Natural killer cell (primary cell): Measurements from ENCODE around the gene RELL1. TPM values are rescaled to one million over a fixed set of nuclear protein-coding genes. Genes with fewer than 3 reads are reported as not detected.

Experiments
- ATAC-seq, 3 donors: fragments of 150-1000 bp in 2 of 3; fragments of 200-7000 bp in 1 of 3; cut with Tn5 transposase; 1 replicate in 1 of 3; 2 replicates in 2 of 3; pipeline ENCODE4 v1.10.0; 2021; ENCODE audit warnings: mild to moderate bottlenecking in 2 of 3, moderate library complexity in 2 of 3
- DNase-seq, 2 donors: peaks; one replicate each; pipeline versions ENCODE4 v3.0.0 to v3.0.0-alpha.2; 2013 to 2021; ENCODE audit warnings: mixed read lengths in 1 of 2
- H3K27ac ChIP-seq: one replicate; pipeline ENCODE4 v1.5.1; 2013; ENCODE audit warnings: mild to moderate bottlenecking, low read length
- H3K27me3 ChIP-seq: one replicate; pipeline ENCODE4 v1.6.1; 2013; ENCODE audit warnings: low read length; ENCODE audit not compliant: control insufficient read depth, insufficient read depth
- H3K36me3 ChIP-seq: one replicate; pipeline ENCODE4 v1.6.1; 2013; ENCODE audit warnings: low read length; ENCODE audit not compliant: control insufficient read depth, insufficient read depth
- H3K4me1 ChIP-seq: one replicate; pipeline ENCODE4 v1.6.1; 2013; ENCODE audit warnings: low read length; ENCODE audit not compliant: control insufficient read depth, insufficient read depth
- H3K4me3 ChIP-seq: one replicate; pipeline ENCODE4 v1.5.1; 2013; ENCODE audit warnings: low read length
- H3K9me3 ChIP-seq: one replicate; pipeline ENCODE4 v1.6.1; 2013; ENCODE audit warnings: low read length; ENCODE audit not compliant: control insufficient read depth, insufficient read depth
- H3K27ac Mint-ChIP-seq, 2 donors: one replicate each; pipeline ENCODE4 v1.8.0; 2022; ENCODE audit warnings: mild to moderate bottlenecking in 2 of 2, mixed read lengths in 2 of 2, moderate library complexity in 1 of 2
- H3K27me3 Mint-ChIP-seq, 2 donors: one replicate each; pipeline ENCODE4 v1.8.0; 2022; ENCODE audit warnings: low read depth in 2 of 2, mixed read lengths in 2 of 2
- H3K36me3 Mint-ChIP-seq: one replicate; pipeline ENCODE4 v1.8.0; 2022; ENCODE audit warnings: mixed read lengths
- H3K4me1 Mint-ChIP-seq, 2 donors: one replicate each; pipeline ENCODE4 v1.8.0; 2022; ENCODE audit warnings: mixed read lengths in 2 of 2
- H3K4me3 Mint-ChIP-seq: one replicate; pipeline ENCODE4 v1.8.0; 2022; ENCODE audit warnings: mild to moderate bottlenecking, moderate library complexity, mixed read lengths
- H3K9me3 Mint-ChIP-seq, 2 donors: one replicate each; pipeline ENCODE4 v1.8.0; 2022; ENCODE audit warnings: mixed read lengths in 2 of 2
- WGBS: methylation state at CpG from one replicate; pipeline ENCODE4 v1.1.7; 2013; ENCODE audit warnings: missing lambda C conversion rate; ENCODE audit not compliant: insufficient coverage; 5-methylcytosine and 5-hydroxymethylcytosine counted together
- intact Hi-C: fragments of 100-400 bp; cut with micrococcal nuclease; formaldehyde crosslinking; loops from one replicate; pipeline ENCODE4 v1.14.2; 2022
- total RNA-seq, 4 donors: library from RNA; stranded (reverse); fragments of 120-200 nt in 1 of 4; gene quantifications; one replicate each; pipeline versions ENCODE4 v1.2.3 to v1.2.4, GENCODE V29; 2013 to 2022
- TF ChIP-seq, protein P1 (sequence below): fragments of 200-600 bp; IDR thresholded peaks from one replicate; pipeline ENCODE4 v1.8.0; 2022; ENCODE audit warnings: antibody characterized with exemption

The RELL1 gene
- total RNA-seq, 3 donors from 2014 or later (not counting 1 experiment from before 2014, with no cell fraction given) = 15.2 to 21.3 (median 15.2) TPM

GRCh38 chr4:37605843-37606565 is 80.2 kb downstream of the RELL1 start:
- Histone ChIP-seq H3K4me3 (no peak overlapping the region), H3K27me3 (no peaks in the 10 kb centered on the region), H3K4me1 (peaks cover 4% of the 10 kb centered on the region), H3K9me3 (no peaks in the 10 kb centered on the region), H3K36me3 (peaks cover 2% of the 10 kb centered on the region), H3K27ac (no peak overlapping the region)
- H3K27ac Mint-ChIP-seq = peak overlapping the region in 1 of 2 donors; percentile 59
- intact Hi-C loops = no loop called here
- H3K9me3 Mint-ChIP-seq = no peaks in the 10 kb centered on the region
- peaks cover 0 to 3% of the 10 kb centered on the region in 2 donors for H3K27me3 Mint-ChIP-seq
- TF ChIP-seq, protein P1, sequence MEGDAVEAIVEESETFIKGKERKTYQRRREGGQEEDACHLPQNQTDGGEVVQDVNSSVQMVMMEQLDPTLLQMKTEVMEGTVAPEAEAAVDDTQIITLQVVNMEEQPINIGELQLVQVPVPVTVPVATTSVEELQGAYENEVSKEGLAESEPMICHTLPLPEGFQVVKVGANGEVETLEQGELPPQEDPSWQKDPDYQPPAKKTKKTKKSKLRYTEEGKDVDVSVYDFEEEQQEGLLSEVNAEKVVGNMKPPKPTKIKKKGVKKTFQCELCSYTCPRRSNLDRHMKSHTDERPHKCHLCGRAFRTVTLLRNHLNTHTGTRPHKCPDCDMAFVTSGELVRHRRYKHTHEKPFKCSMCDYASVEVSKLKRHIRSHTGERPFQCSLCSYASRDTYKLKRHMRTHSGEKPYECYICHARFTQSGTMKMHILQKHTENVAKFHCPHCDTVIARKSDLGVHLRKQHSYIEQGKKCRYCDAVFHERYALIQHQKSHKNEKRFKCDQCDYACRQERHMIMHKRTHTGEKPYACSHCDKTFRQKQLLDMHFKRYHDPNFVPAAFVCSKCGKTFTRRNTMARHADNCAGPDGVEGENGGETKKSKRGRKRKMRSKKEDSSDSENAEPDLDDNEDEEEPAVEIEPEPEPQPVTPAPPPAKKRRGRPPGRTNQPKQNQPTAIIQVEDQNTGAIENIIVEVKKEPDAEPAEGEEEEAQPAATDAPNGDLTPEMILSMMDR = no peak
- no peak for ATAC-seq
- H3K4me3 Mint-ChIP-seq = no peak overlapping the region
- H3K36me3 Mint-ChIP-seq = no peaks in the 10 kb centered on the region
- H3K4me1 Mint-ChIP-seq = peaks cover 5 to 9% of the 10 kb centered on the region in 2 donors
- DNase-seq = peak in 1 of 2 donors; percentile 12

GRCh38 chr4:37604461-37604860 is 81.7 kb downstream of the RELL1 start:
- TF ChIP-seq, protein P1 = no peak
- H3K4me3 Mint-ChIP-seq = no peak overlapping the region
- WGBS = 89% methylated on average over 4 of the region's 4 CpGs
- no peak for ATAC-seq
- no peak overlapping the region for H3K4me3 ChIP-seq
- H3K4me1 Mint-ChIP-seq = peaks cover 5 to 7% of the 10 kb centered on the region in 2 donors
- intact Hi-C loops = no loop called here
- H3K27me3 Mint-ChIP-seq = peaks cover 0 to 3% of the 10 kb centered on the region in 2 donors
- H3K9me3 Mint-ChIP-seq = no peaks in the 10 kb centered on the region
- no peaks in the 10 kb centered on the region for H3K36me3 Mint-ChIP-seq
- H3K4me1 ChIP-seq = peaks cover 4% of the 10 kb centered on the region
- H3K9me3 ChIP-seq = no peaks in the 10 kb centered on the region
- no peaks in the 10 kb centered on the region for H3K27me3 ChIP-seq
- no peak for DNase-seq
- peaks cover 2% of the 10 kb centered on the region for H3K36me3 ChIP-seq
- no peak overlapping the region for H3K27ac ChIP-seq
- no peak overlapping the region for H3K27ac Mint-ChIP-seq

DNA sequence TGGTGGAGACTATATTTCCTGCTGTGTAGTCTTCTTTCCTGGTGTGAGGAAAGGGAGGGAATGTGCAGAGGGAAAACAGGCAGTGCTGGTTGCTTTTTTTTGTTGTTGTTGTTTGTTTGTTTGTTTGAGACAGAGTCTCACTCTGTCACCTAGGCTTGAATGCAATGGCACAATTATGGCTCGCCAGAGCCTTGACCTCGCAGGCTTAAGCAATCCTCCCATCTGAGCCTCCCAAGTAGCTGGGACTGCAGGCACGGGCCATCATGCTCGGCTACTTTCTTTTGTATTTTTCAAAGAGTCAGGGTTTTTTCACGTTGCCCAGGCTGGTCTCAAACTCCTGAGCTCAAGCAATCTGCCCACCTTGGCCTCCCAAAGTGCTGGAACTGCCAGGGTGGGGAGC is 82.5 kb downstream of the RELL1 start:
- H3K9me3 Mint-ChIP-seq = no peaks in the 10 kb centered on the region
- no peaks in the 10 kb centered on the region for H3K36me3 Mint-ChIP-seq
- TF ChIP-seq, protein P1 = no peak
- no peak overlapping the region for H3K4me3 Mint-ChIP-seq
- Histone ChIP-seq H3K27ac (no peak overlapping the region), H3K4me3 (no peak overlapping the region), H3K9me3 (no peaks in the 10 kb centered on the region), H3K4me1 (peaks cover 4% of the 10 kb centered on the region), H3K27me3 (no peaks in the 10 kb centered on the region), H3K36me3 (no peaks in the 10 kb centered on the region)
- DNase-seq (no peak), ATAC-seq (no peak)
- 93% methylated on average over 5 of the region's 5 CpGs for WGBS
- intact Hi-C loops = loop anchor here (1.0 kb wide), 2 partner anchors 178 to 432 kb away; no protein-coding TSS in a partner anchor
- no peak overlapping the region for H3K27ac Mint-ChIP-seq
- peaks cover 0 to 3% of the 10 kb centered on the region in 2 donors for H3K27me3 Mint-ChIP-seq
- peaks cover 5 to 6% of the 10 kb centered on the region in 2 donors for H3K4me1 Mint-ChIP-seq
